Cardiac septum (tissue), 1 donor: ENCODE results near the gene TADA2B. TPM values are rescaled to one million over a fixed set of nuclear protein-coding genes. Genes with fewer than 3 reads are reported as not detected.
"Not testable (repeated sequence)": the region's sequence is repeated elsewhere in the genome, so short reads cannot be mapped to it uniquely, and the experiment has no call there.

Source experiments
- DNase-seq: peaks from one replicate; pipeline ENCODE4 v3.0.0-alpha.2; 2020; ENCODE audit warnings: low spot score
- intact Hi-C: fragments of 100-400 bp; cut with DNase I; formaldehyde crosslinking; loops from one replicate; pipeline ENCODE4 v1.14.0; 2022
- total RNA-seq: library from RNA; stranded (reverse); fragmentation: NEBNext Ultra II Directional; extraction: Animal tissue kit (Norgen Biotek cat#: 25700); gene quantifications from one replicate; pipeline ENCODE4 v1.2.1, GENCODE V29; 2021
- donor health status: DM: no; HTN: no; CAD: no.

The TADA2B gene
- total RNA-seq, 1 donor from 2014 or later, result 25.6 TPM

DNA sequence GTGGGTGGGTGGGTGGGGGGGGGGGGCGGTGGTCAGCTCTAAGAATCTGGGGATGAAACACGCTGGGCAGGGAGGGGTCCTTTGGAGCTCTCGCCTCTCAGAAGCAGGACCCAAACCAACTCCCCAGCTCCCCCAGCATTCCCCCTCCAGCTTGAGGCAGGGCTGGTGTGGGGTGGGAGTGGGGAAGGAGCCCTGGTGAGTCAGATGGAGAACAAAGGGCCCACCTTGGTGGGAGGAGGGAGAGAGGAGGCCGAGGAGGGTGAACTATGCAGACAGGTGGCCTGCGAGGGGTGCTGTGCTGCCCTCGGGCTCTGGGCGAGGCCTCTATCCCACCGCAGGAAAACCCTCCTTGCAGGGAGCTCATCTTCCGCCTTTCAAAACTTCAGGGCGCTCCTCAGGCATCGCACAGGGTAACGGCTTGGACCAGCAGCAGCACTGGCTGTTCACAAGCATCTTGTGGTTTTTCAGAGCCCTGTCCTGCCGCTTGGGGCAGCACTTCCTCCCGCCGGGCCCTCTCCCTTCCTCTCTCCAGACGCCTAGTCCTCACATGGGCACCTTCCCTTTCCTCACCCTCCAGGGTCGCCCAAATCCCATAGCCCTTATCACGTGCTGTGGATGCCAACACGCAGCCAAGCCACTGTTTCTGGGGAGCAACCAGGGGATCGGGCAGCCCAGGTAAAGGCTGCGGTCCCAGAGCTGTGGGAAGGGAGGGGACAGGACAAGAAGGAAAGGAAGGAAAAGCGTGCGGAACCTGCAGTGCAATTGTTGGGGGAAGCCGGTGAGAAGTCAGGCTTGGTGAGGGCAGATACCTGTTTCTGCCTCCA is 58.7 kb downstream of the TADA2B start:
- peak; percentile 87 for DNase-seq
- intact Hi-C loops, result loop anchor here (5.0 to 10.0 kb wide), 2 partner anchors 55 to 193 kb away; no protein-coding TSS in a partner anchor

DNA sequence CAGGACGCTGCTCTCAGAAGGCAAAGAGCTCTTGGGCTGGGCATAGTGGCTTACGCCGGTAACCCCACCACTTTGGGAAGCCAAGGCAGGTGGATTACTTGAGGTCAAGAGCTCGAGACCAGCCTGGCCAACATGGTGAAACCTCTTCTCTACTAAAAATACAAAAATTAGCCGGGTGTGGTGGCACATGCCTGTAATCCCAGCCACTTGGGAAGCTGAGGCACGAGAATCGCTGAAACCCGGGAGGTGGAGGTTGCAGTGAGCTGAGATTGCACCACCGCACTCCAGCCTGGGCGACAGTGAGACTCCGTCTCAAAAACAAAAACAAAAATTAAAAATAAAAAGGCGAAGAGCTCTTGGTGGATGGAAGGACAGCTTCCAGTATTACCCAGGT is 59.3 kb downstream of the TADA2B start:
- DNase-seq, result not testable (repeated sequence)
- intact Hi-C loops, result loop anchor here (5.0 to 10.0 kb wide), 2 partner anchors 55 to 192 kb away; no protein-coding TSS in a partner anchor

DNA sequence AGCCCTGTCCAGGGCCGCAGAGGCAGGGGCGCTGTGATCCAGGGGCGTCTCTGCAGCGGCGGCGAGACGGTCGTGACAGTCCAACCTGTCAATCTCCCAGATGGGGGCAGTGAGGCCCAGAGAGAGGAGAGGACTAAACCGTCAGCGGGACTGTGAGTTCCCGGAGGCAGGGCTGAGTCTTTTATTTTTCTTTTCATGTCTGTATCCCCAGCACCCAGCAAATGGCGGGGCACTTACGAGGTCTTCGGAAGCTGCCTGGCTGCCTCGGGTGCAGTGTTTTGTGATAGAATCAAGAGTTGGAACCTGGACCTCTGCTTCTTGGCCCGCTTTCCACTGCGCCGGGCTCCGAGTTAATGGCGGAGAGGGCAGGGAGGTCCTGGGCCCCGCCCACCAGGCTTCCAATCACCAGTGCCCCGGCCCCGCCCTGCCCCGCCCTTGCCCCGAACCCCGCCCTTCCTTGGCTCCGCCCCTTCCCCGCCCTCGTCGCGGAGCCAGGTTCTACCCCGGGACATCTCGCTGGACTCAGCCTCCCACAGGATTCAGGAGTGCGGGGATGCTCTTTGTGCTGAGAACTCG is 59.9 kb downstream of the TADA2B start:
- intact Hi-C loops, result loop anchor here (5.0 to 10.0 kb wide), 2 partner anchors 54 to 192 kb away; no protein-coding TSS in a partner anchor
- peak; percentile 93 for DNase-seq

DNA sequence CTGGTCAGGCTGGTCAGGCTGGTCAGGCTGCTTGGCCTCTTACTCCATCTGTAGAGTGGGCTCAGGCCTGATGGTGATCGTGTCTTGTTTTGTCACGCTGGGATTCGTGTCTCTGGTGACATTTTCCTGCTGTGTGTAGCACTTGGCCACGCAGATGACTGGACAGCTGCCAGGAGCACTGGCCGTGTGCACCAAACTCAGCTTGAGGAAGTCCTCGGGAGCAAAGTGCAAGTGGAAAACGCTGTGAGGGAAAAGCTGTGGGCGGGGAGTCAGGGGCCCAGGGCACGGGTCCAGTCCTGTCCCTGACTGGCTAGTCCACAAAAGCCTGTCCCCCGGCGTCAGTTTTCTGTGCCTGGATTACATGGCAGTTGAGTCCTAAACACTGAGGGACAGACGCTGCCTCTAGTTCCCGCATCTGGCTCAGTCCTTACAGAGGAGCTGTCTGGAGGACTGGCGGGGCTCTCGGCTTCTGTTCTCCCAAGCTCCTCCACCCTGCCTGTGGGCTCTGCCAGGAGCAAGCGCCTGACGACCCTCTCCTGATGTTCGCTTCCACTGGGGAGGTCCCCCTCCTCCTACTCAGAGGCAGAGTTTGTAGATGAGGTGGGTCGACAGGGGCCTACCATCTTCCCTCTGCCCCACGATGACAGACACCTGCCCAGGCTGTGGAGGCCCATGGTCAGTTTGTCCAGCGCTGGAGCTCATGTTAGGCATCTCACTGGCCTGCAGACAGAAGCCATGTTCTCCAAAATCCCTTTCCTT is 60.6 kb downstream of the TADA2B start:
- no peak for DNase-seq
- intact Hi-C loops, result loop anchor here (5.0 to 10.0 kb wide), 2 partner anchors 54 to 191 kb away; no protein-coding TSS in a partner anchor

DNA sequence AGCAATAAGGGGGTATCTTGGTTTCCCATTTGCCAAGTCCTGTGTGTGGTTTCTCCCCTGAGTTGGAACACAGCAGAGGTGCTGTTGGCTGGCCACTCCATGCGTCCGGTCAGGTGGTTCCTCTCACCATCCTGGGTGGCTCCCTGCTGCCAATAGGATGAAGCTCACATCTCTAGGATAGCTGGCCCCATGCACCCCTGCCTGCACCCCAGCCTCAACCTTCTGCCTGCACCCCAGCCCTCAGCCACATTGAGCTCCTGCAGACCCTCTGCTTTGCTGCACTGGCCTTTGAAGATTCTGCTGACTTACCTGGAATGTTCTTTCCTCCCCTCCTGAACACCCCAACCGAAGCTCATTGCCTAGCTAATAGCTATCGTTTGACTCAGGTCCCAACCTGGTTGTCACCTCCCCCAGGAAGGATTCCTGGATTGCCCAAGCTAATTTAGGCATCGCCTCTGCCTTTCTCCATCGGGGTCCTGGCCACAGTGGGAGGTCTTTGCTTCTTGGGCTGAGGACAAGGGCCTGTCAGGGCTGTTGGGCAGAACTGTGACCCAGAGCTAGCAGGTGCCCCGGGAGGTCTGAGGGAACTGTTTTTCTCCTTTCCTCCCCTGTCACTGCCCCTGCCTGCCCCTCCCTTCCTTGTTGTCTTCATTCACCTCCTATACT is 61.3 kb downstream of the TADA2B start:
- no peak for DNase-seq
- intact Hi-C loops, result loop anchor here (5.0 to 10.0 kb wide), 2 partner anchors 53 to 190 kb away; no protein-coding TSS in a partner anchor

DNA sequence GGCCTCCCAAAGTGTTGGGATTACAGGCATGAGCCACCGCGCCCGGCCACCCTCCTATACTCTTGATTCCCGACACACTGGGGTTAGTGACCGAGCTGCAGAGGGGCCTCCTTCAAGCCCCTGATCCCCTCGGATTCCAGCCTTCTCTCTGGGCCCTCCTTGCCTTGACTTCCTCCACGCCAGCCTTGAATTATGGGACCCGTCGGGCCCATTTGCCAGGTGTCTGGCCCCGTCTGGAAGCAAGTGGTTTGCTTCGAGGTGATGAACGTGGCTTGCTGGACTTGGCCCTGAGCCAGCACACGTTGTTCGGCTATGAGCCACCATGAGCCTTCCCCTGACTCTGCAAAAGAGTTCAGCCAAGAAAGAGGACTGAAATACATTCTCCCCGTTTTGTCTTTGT is 62.1 kb downstream of the TADA2B start:
- intact Hi-C loops, result loop anchor here (10.0 kb wide), 1 partner anchor 190 kb away; no protein-coding TSS in a partner anchor
- DNase-seq, result no peak

DNA sequence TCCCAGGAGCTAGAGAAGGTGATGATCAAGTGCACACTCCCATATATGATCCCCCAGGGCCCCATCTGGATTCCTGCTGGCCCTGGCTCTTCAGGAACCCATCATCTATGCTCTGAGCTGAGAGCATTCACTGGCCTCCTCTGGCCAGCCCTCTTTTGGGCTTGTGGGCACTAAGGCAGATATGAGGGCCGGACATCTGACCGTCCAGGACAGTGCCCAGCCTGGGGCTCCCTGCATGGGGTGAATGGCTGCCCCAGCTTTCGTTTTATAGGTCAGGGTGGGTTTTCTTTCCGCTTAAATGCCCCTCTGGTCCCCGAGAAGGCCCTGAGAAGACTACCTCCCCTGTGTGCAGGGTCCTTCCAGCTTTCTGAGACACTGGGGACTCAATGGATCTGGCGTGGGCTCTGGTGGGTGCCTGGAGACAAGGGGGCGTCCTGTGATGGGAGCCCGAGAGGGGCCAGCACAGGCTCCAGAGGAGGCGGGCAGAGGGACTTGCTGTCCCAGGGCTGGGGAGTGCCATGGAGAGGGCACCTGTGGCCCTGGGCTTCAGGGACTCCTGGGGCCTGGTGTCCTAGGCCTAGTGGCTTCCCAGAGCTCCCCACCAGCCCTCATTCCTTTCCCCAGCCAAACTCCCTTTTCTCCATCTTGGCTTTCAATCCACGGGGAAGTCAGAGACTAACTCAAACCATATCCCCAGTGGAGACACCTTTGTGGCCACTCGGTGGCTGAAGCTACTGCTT is 64.2 kb downstream of the TADA2B start:
- DNase-seq, result peak; percentile 36
- intact Hi-C loops, result loop anchor here (10.0 kb wide), 1 partner anchor 187 kb away; no protein-coding TSS in a partner anchor

Other genes with a start within 250 kb of the TADA2B start
- gene TBC1D14, start 133.5 kb upstream of the TADA2B start, total RNA-seq, result 30.8 TPM
- gene GRPEL1, start 24.7 kb downstream of the TADA2B start, total RNA-seq, result 43.5 TPM
- gene SORCS2, start 149.2 kb downstream of the TADA2B start, total RNA-seq, result 6.9 TPM